AG10803 (cell line): Measurements from ENCODE around the gene SLC2A9.

Experiments used
- DNase-seq: peaks from one replicate; pipeline ENCODE4 v3.0.0; 2010; ENCODE audit warnings: low read depth
- H3K4me3 ChIP-seq: 2 replicates; pipeline ENCODE4 v1.5.1; 2011; ENCODE audit warnings: mild to moderate bottlenecking, low read length, control low read depth
- TF ChIP-seq, protein P1 (sequence below): conservative IDR thresholded peaks from 2 replicates; pipeline ENCODE4 v1.5.1; 2011; ENCODE audit warnings: mild to moderate bottlenecking, low read length, control low read depth, inconsistent platforms

SLC2A9 gene

GRCh38 chr4:9931146-9931545, 90.2 kb downstream of the SLC2A9 start:
- no peak for DNase-seq
- TF ChIP-seq, protein P1, sequence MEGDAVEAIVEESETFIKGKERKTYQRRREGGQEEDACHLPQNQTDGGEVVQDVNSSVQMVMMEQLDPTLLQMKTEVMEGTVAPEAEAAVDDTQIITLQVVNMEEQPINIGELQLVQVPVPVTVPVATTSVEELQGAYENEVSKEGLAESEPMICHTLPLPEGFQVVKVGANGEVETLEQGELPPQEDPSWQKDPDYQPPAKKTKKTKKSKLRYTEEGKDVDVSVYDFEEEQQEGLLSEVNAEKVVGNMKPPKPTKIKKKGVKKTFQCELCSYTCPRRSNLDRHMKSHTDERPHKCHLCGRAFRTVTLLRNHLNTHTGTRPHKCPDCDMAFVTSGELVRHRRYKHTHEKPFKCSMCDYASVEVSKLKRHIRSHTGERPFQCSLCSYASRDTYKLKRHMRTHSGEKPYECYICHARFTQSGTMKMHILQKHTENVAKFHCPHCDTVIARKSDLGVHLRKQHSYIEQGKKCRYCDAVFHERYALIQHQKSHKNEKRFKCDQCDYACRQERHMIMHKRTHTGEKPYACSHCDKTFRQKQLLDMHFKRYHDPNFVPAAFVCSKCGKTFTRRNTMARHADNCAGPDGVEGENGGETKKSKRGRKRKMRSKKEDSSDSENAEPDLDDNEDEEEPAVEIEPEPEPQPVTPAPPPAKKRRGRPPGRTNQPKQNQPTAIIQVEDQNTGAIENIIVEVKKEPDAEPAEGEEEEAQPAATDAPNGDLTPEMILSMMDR: no peak
- no peak overlapping the region for H3K4me3 ChIP-seq

DNA sequence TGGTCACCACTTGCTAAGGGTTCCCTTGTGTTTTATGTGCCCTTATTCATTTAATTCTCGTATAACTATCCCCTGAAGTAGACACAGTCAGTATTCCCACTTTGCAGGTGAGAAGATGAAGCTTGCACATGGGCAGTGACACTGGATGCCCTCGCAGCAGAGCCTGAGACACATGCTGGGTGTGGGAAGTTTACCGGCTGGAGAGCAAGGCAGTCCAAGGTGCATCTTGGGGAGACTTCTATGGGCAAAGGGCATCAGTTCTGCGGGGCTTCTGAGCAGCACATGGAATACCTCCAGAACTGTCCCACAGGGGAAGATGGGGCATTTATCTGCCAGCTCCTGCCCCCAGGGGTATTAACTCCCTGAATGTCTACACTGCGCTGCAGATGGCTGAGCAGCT, 92.2 kb downstream of the SLC2A9 start:
- TF ChIP-seq, protein P1: no peak
- no peak overlapping the region for H3K4me3 ChIP-seq
- no peak for DNase-seq

GRCh38 chr4:9927341-9928007, 93.8 kb downstream of the SLC2A9 start:
- TF ChIP-seq, protein P1: no peak
- no peak for DNase-seq
- H3K4me3 ChIP-seq: no peak overlapping the region

DNA sequence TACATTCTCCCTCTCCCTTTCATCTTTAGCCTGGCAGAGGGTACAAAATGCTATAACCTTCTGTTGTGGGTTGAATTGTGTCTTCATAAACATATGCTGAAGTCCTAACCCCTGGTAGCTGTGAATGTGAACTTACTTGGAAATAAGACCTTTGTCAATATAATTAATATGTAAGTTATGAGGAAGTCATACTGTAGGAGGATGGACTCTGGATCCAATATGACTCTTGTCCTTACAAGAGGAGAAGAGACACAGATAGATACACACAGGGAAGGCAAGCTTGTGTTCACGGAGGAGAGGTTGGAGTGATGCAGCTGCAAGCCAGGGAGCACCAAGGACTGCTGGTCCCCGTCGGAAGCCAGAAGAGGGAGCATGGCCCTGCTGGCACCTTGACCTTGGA, 94.7 kb downstream of the SLC2A9 start:
- TF ChIP-seq, protein P1: no peak
- H3K4me3 ChIP-seq: no peak overlapping the region
- no peak for DNase-seq

DNA sequence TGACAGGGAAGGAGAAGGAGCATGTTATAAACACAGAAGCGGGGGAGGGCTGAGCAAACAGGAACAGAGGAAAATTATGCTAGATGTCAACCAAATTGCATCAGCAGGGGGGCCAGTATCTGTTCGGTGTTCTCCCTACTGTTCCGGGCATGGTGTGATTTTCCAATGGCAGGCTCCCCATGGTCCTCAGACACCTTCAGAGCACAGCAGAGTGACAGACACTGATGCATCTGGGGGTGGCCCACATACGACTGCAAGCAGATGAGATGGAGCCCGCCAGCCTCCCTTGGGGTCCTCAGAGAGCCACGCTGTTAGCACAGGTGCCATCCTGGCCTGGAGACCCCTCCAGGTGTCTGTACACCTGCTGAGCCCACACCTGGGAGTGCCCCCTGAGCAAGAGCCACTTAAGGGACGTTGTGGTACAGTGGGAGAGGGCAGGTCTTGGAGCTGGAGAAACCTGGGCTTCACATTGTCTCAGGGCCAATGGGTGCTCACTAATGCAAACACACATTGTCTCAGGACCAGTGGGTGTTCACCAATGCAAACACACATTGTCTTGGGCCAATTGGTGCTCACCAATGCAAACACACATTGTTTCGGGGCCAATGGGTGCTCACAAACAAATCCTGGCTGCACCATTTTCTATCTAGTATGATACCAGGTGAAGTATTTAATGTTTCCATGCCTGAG, 95.4 kb downstream of the SLC2A9 start:
- DNase-seq: no peak
- TF ChIP-seq, protein P1: no peak
- H3K4me3 ChIP-seq: no peak overlapping the region

GRCh38 chr4:9924750-9925149, 96.5 kb downstream of the SLC2A9 start:
- peak; percentile 67 for DNase-seq
- TF ChIP-seq, protein P1: no peak

DNA sequence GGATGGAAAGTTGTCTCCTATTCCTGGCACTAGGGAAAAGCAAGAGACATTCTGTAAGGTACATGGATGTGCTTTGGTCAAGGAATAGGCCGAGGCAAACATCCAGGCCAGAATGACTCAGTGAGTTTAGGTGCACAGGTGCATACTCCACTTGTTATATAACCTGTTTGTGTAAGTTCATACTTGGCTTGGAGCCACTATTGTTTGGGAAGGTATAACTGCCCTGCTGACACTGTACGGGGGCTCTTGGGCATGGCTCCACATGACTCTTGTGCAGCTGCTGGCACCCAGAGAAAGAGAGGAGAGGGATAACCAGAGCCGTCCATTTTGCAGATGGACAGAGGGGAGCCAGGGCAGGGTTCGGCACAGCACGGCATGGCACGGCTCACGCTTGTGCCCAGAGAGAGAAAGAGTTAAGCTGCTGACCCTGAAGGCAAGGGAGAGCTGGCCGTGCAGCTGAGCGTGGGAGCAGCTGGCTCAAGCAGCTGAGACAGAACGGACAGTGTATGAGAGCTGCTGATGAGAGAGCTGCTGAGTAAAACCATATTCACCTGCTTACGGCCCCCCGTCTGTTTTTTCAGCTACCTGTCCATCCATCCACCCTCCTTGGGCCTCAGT, 98.0 kb downstream of the SLC2A9 start:
- TF ChIP-seq, protein P1: no peak
- no peak for DNase-seq
- no peak overlapping the region for H3K4me3 ChIP-seq

More at GRCh38 chr4:9924750-9925149, 96.5 kb downstream of the SLC2A9 start:
- no peak overlapping the region for H3K4me3 ChIP-seq
